T-helper 22 cell (primary cell): ENCODE results near the gene C20orf96.
"Not testable (repeated sequence)": the region's sequence is repeated elsewhere in the genome, so short reads cannot be mapped to it uniquely, and the experiment has no call there.

Experiments used
- DNase-seq: peaks from one replicate; pipeline ENCODE4 v3.0.0-alpha.2; 2020; ENCODE audit warnings: low read depth

The C20orf96 gene

DNA sequence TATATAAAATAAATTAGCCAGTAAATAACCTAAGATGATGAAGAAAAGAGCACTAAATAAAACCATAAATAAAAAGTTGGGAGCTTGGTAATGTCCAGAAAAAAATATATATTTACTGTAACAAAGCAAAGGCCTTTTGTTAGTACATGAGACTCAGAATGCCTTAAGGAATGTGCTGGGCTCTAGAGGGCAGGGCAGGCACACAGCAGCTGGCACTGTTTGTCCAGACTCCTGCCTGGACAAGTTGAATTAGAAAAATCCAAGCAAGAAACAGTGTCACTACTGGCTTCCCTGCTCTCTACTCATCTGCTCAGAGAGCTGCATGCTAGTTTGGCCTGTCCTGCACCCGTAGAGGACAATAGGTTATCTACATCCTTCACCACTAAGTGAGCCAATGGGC is 54.7 kb downstream of the C20orf96 start:
- no peak for DNase-seq

- no peak for DNase-seq
Measured at GRCh38 chr20:227439-228105, 63.0 kb downstream of the C20orf96 start.

GRCh38 chr20:226958-227357 is 63.6 kb downstream of the C20orf96 start, which contains the start of gene DEFB129:
DEFB129 (plus strand) TSS chr20:227258; CDS start chr20:227289, 31 bp downstream.
- no peak for DNase-seq

DNA sequence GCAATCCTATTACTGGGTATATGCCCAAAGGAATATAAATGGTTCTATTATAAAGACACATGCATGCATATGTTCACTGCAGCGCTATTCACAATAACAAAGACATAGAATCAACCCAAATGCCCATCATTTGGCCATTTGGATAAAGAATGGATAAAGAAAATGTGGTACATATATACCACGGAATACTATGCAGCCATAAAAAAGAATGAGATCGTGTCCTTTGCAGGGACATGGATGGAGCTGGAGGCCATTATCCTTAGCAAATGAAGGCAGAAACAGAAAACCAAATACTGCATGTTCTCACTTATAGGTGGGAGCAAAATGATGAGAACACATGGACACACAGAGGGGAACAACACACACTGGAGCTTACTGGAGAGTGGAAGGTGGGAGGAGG is 64.7 kb downstream of the C20orf96 start:
- not testable (repeated sequence) for DNase-seq

DNA sequence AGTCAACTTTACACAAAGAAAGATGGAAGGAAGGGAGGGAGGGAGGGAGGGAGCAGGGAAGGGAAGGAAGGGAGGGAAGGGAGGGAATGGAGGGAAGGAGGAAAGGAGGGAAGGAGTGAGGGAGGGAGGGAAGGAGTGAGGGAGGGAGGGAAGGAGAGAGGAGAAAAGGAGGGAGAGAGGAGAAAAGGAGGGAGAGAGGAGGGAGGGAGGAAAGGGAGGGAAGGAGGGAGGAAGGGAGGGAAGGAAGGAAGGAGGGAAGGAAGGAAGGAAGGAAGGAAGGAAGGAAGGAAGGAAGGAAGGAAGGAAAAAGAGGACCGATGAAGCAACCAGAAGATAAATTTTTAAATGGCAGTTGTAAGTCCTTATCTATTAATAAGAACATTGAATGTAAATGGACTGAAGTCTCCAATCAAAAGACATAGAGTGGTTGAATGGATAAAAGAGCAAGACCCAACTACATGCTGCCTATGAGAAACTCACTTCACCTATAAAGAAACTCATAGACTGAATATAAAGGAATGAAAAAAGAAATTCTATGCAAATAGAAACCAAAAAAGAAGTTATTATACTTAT is 69.2 kb downstream of the C20orf96 start:
- no peak for DNase-seq
